Stomach (tissue), 9 donors: ENCODE measurements around the gene YJU2. TPM values are rescaled to one million over a fixed set of nuclear protein-coding genes. Genes with fewer than 3 reads are reported as not detected.
A peak's percentile ranks its signal among the peaks of the same experiment; 100 is the strongest.

Experiments
- DNase-seq, 2 donors: peaks; one replicate each; pipeline versions ENCODE4 v3.0.0 to v3.0.0-alpha.2; 2013 to 2019
- H3K27ac ChIP-seq, 5 donors: fragments of 200-600 bp in 4 of 5; sonication (generic) in 4 of 5; one replicate each; pipeline ENCODE4 v1.5.1; 2013 to 2019; ENCODE audit warnings: mild to moderate bottlenecking in 1 of 5, moderate library complexity in 1 of 5
- H3K27me3 ChIP-seq, 3 donors: fragments of 200-600 bp; sonication (generic); one replicate each; pipeline ENCODE4 v1.5.1; 2017 to 2019; ENCODE audit warnings: mixed run types in 1 of 3
- H3K36me3 ChIP-seq, 4 donors: fragments of 200-600 bp; sonication (generic); 1 replicate in 3 of 4; 2 replicates in 1 of 4; pipeline ENCODE4 v1.5.1; 2016 to 2019
- H3K4me1 ChIP-seq, 4 donors: fragments of 200-600 bp; sonication (generic); one replicate each; pipeline ENCODE4 v1.5.1; 2016 to 2019
- H3K4me3 ChIP-seq, 4 donors: fragments of 200-600 bp; sonication (generic) in 3 of 4; one replicate each; pipeline ENCODE4 v1.5.1; 2016 to 2019; ENCODE audit warnings: mild to moderate bottlenecking in 1 of 4
- H3K9me3 ChIP-seq, 4 donors: fragments of 200-600 bp; sonication (generic); one replicate each; pipeline ENCODE4 v1.5.1; 2016 to 2019
- CTCF ChIP-seq, 7 experiments: fragments of 450-650 bp in 4 of 7; fragments of 200-600 bp in 3 of 7; sonication (generic) in 3 of 7; IDR thresholded peaks; one replicate each; pipeline ENCODE4 v1.5.1; 2016 to 2019; ENCODE audit warnings: antibody characterized with exemption in 7 of 7, control low read depth in 2 of 7, mild to moderate bottlenecking in 1 of 7
- EP300 ChIP-seq: sonication (generic); formaldehyde crosslinking; IDR thresholded peaks from one replicate; pipeline ENCODE4 v1.6.1; 2017; ENCODE audit warnings: antibody characterized with exemption
- POLR2A ChIP-seq, 4 donors: fragments of 450-650 bp; IDR thresholded peaks; one replicate each; pipeline ENCODE4 v1.6.1; 2016; ENCODE audit warnings: antibody characterized with exemption in 4 of 4, control low read depth in 2 of 4, mild to moderate bottlenecking in 1 of 4, moderate library complexity in 1 of 4
- POLR2AphosphoS5 ChIP-seq, 3 donors: sonication (generic); formaldehyde crosslinking; IDR thresholded peaks; one replicate each; pipeline ENCODE4 v1.6.1; 2016; ENCODE audit warnings: antibody characterized with exemption in 3 of 3
- WGBS, 5 donors: extraction: QIAGEN DNeasy Blood & Tissue Kit in 3 of 5; methylation state at CpG; one replicate each; pipeline versions ENCODE4 v1.1.5 to v1.1.7; 2013 to 2018; 5-methylcytosine and 5-hydroxymethylcytosine counted together
- intact Hi-C: fragments of 100-400 bp; cut with DNase I; formaldehyde crosslinking; loops from one replicate; pipeline ENCODE4 v1.15.1; 2023; ENCODE audit warnings: low total_unique reads
- polyA plus RNA-seq, 3 donors: library from polyadenylated mRNA; stranded (reverse); fragments of 200-250 nt; gene quantifications; one replicate each; pipeline ENCODE4 v1.2.3, GENCODE V29; 2013
- total RNA-seq, 5 donors: library from RNA; depleted of rRNA; stranded (reverse); fragments of >200 nt; gene quantifications; one replicate each; pipeline versions ENCODE4 v1.1.0 to v1.2.3, GENCODE V29; 2014 to 2016
- donor health status: healthy with polysubstance abuse.
- donor health status: Bipolar disorder and iron deficiency.
- donor health status: healthy.

The YJU2 gene
- total and polyA plus RNA-seq, 8 donors = 3.5 to 48.4 (median 23.9) TPM

- Histone ChIP-seq H3K36me3 (peaks cover 55 to 100% (median 94%) of the 10 kb centered on the region in 4 donors), H3K9me3 (no peaks in the 10 kb centered on the region), H3K4me3 (no peak overlapping the region), H3K27ac (peak overlapping the region in 1 of 5 donors; percentile 26), H3K4me1 (peaks cover 0 to 18% (median 11%) of the 10 kb centered on the region in 4 donors), H3K27me3 (no peaks in the 10 kb centered on the region)
- TF ChIP-seq EP300 (no peak), CTCF (IDR thresholded peaks at IDR 0.05) (no peak), POLR2AphosphoS5 (IDR thresholded peaks at IDR 0.05) (no peak), POLR2A (IDR thresholded peaks at IDR 0.05) (no peak)
- intact Hi-C loops = no loop called here
- no peak for DNase-seq
- 46 to 60% (median 54%) methylated on average over 4 of the region's 4 CpGs for WGBS, 5 donors
Measured at GRCh38 chr19:4264812-4265211, 17.9 kb downstream of the YJU2 start.

DNA sequence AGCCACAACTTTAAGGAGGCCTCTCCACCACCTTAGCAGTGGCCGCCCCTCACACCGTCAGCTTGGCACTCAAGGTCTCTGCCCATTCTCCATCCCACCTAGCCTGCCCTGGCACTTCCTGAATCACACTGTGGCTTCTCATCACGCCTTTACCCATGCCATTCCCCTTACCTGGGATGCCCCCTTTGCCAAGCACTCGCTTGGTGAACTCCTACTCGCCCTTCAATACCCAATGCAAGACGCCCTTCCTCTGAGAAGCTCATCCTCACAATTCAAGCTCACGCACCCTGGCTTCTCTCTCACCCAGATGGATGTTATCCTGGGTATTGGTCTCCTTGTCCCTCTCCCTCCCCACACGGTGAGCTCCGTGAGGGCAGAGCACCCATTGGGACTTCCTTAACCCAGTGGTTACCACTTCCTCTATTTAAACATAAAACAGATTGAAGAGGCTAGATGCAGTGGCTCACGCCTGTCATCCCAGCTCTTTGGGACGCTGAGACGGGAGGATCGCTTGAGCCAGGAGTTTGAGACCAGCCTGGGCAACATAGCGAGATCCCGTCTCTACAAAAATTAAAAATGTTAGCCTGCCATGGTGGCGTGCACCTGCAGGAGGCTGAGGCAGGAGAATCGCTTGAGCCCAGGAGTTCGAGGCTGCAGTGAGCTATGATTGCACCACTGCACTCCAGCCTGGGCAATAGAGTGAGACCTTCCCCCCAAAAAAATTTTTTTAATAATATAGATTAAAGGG is 19.5 kb downstream of the YJU2 start:
- H3K27ac ChIP-seq = no peak overlapping the region
- intact Hi-C loops = no loop called here
- no peak overlapping the region for H3K4me3 ChIP-seq
- H3K27me3 ChIP-seq = no peaks in the 10 kb centered on the region
- TF ChIP-seq CTCF (IDR thresholded peaks at IDR 0.05) (no peak), POLR2A (IDR thresholded peaks at IDR 0.05) (no peak)
- no peaks in the 10 kb centered on the region for H3K9me3 ChIP-seq
- 82 to 95% (median 90%) methylated on average over 18 of the region's 18 CpGs for WGBS, 5 donors
- H3K4me1 ChIP-seq = peaks cover 0 to 18% (median 11%) of the 10 kb centered on the region in 4 donors
- H3K36me3 ChIP-seq = peaks cover 48 to 99% (median 94%) of the 10 kb centered on the region in 4 donors
- DNase-seq = no peak

DNA sequence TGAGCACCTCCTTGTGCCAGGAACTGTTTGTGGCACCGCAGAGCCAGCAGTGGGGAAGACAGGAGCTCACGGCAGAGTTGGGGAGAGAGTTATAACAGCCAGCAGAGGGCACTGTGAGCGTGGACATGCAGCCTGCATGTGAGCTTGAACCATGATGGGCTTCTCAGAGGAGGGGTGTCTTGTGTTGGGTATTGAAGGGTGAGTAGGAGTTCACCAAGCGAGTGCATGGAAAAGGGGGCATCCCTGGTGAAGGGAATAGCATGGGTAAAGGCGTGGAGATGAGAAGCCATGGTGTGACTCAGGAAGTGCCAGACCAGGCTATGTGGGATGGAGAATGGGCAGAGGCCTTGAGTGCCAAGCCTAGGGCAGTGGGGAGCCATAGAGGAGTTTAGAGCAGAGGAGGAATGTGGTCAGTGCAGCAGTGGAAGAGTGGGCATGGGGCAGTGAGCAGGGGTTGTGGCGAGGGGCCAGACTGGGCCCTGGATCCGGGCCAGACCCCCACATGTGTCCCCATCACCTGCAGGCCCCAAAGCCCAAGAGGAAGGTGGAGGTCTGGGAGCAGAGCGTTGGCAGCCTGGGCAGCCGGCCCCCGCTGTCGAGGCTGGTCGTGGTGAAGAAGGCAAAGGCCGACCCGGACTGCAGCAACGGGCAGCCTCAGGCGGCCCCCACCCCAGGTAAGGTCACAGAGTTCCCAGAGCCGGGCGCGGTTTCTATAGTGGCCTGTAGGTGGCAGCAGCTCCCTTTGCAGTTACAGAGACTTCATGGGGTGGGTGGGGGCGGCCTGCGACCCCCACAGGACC is 20.4 kb downstream of the YJU2 start:
- Histone ChIP-seq H3K27ac (peak overlapping the region; percentile 1 to 82 (median 73)), H3K4me1 (peaks cover 0 to 18% (median 11%) of the 10 kb centered on the region in 4 donors), H3K27me3 (no peaks in the 10 kb centered on the region), H3K36me3 (peaks cover 46 to 99% (median 93%) of the 10 kb centered on the region in 4 donors), H3K9me3 (no peaks in the 10 kb centered on the region), H3K4me3 (no peak overlapping the region)
- TF ChIP-seq CTCF (IDR thresholded peaks at IDR 0.05) (peak in 5 of 7 experiments; percentile 71 to 81 (median 78)), POLR2AphosphoS5 (IDR thresholded peaks at IDR 0.05) (no peak)
- WGBS, 5 donors = 41 to 54% (median 44%) methylated on average over 16 to 21 of the region's 21 CpGs
- DNase-seq = peak; percentile 63 to 64
- intact Hi-C loops = no loop called here

GRCh38 chr19:4267901-4268815 is 21.3 kb downstream of the YJU2 start:
- WGBS, 5 donors = 51 to 74% (median 66%) methylated on average over 19 to 30 of the region's 30 CpGs
- peaks cover 0 to 18% (median 11%) of the 10 kb centered on the region in 4 donors for H3K4me1 ChIP-seq
- peak overlapping the region; percentile 1 to 82 (median 73) for H3K27ac ChIP-seq
- intact Hi-C loops = no loop called here
- peak in 1 of 2 donors; percentile 85 for DNase-seq
- no peaks in the 10 kb centered on the region for H3K27me3 ChIP-seq
- TF ChIP-seq POLR2A (IDR thresholded peaks at IDR 0.05) (no peak), POLR2AphosphoS5 (IDR thresholded peaks at IDR 0.05) (peak in 1 of 3 donors; percentile 61)
- H3K36me3 ChIP-seq = peaks cover 38 to 94% (median 85%) of the 10 kb centered on the region in 4 donors
- H3K4me3 ChIP-seq = no peak overlapping the region
- no peaks in the 10 kb centered on the region for H3K9me3 ChIP-seq
